Keratinocyte (primary cell): ENCODE data around the gene GJA9.

Source experiments
- CTCF ChIP-seq, 3 experiments: IDR thresholded peaks in 1 of 3; conservative IDR thresholded peaks in 1 of 3; optimal IDR thresholded peaks in 1 of 3; 2 replicates in 2 of 3; 3 replicates in 1 of 3; pipeline versions ENCODE3 to v1.5.1; 2011; ENCODE audit warnings: low read length in 3 of 3, mild to moderate bottlenecking in 3 of 3, moderate library complexity in 2 of 3, control low read depth in 1 of 3, inconsistent platforms in 1 of 3; ENCODE audit not compliant: insufficient read depth in 2 of 3; ENCODE audit errors: extremely low read depth in 1 of 3
- EZH2 ChIP-seq: IDR thresholded peaks from one replicate; pipeline ENCODE4 v1.6.1; 2012; ENCODE audit warnings: inconsistent platforms, mild to moderate bottlenecking, low read length, moderate library complexity

DNA sequence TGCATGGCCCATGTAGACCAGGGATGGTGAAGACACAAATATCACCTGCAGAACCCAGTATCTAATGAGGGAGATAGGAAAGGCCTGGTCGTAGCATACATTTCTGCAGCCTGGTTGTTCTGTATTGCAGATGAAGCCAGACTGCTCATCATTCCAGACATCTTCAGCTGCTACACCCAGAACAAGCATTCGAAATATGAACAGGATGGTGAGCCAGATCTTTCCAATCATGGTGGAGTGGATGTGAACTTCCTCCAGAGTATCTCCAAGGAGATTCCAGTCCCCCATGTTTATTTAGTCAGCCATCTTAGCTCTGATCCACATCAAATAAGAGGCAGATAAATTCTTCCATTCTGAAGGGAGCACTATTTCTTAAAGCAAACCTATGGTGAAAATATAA is 5.6 kb downstream of the GJA9 start:
- TF ChIP-seq CTCF (optimal IDR thresholded peaks at IDR 0.05 in 1 of 3, IDR thresholded peaks at IDR 0.05 in 1 of 3, conservative IDR thresholded peaks at IDR 0.05 in 1 of 3; ENCODE audit: extremely low read depth in 1 of 3, insufficient read depth in 2 of 3, low read length in 3 of 3) (no peak), EZH2 (no peak)
